Mucosa of descending colon (tissue), 3 donors: ENCODE results near the gene SYT15. TPM values are rescaled to one million over a fixed set of nuclear protein-coding genes. Genes with fewer than 3 reads are reported as not detected.
"Not testable (repeated sequence)": the region's sequence is repeated elsewhere in the genome, so short reads cannot be mapped to it uniquely, and the experiment has no call there.

Source experiments
- ATAC-seq: fragments of 200-7000 bp; cut with Tn5 transposase; one replicate; pipeline ENCODE4 v1.9.1; 2020; ENCODE audit warnings: mild to moderate bottlenecking, moderate library complexity
- DNase-seq, 3 donors: peaks; one replicate each; pipeline ENCODE4 v3.0.0-alpha.2; 2020
- H3K36me3 ChIP-seq: fragments of 200-600 bp; one replicate; pipeline ENCODE4 v1.8.0; 2021; ENCODE audit warnings: low read depth, mild to moderate bottlenecking
- H3K4me1 ChIP-seq: fragments of 200-600 bp; one replicate; pipeline ENCODE4 v1.8.0; 2021; ENCODE audit warnings: low read depth, mild to moderate bottlenecking
- H3K4me3 ChIP-seq: fragments of 200-600 bp; one replicate; pipeline ENCODE4 v1.8.0; 2021; ENCODE audit warnings: mild to moderate bottlenecking
- H3K9me3 ChIP-seq: fragments of 200-600 bp; one replicate; pipeline ENCODE4 v1.8.0; 2021; ENCODE audit warnings: mild to moderate bottlenecking
- intact Hi-C, 2 donors: fragments of 100-400 bp; cut with DNase I in 1 of 2; cut with micrococcal nuclease in 1 of 2; formaldehyde crosslinking; loops; one replicate each; pipeline versions ENCODE4 v1.11.0 to v1.11.1; 2022; cut with DNase I, micrococcal nuclease
- total RNA-seq, 3 donors: library from RNA; stranded (reverse); fragmentation: NEBNext Ultra II Directional in 2 of 3; extraction: Animal tissue kit (Norgen Biotek cat#: 25700) in 2 of 3; gene quantifications; one replicate each; pipeline versions ENCODE4 v1.2.1 to v1.2.4, GENCODE V29; 2021 to 2023
- donor health status: DM: no; HTN: no; CAD: no; lungs with moderate emphysema.
- donor health status: DM: no; HTN: no; CAD: no.
- donor health status: DM: no; HTN: yes; CAD: no.

The SYT15 gene
- total RNA-seq, 3 donors from 2014 or later = 1.4 to 3.2 (median 2.3) TPM

DNA sequence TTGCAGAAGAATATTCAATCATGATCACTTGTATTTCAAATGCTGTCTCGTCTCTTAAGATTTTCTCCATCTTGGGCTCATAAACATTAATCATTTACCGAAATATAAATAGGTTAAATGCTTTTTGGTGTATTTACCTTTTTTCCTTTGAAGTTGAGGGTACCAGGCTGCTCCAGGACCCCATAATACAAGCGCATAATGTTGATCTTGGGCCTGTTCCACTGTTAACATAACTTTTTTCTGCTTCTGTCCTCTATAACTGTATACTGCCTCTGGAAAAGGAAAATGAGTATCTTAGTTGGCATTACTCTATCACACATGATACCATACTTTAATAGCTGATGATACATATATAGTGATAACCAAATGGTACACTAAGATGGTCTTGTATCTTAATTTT, 51.9 kb downstream of the SYT15 start:
- DNase-seq, intact Hi-C loops, ATAC-seq, H3K4me3 ChIP-seq, H3K36me3 ChIP-seq, H3K4me1 ChIP-seq, H3K9me3 ChIP-seq: not testable (repeated sequence)

GRCh38 chr10:46631683-46632082, 52.8 kb downstream of the SYT15 start:
- H3K36me3 ChIP-seq, ATAC-seq, H3K4me1 ChIP-seq, H3K4me3 ChIP-seq, intact Hi-C loops, DNase-seq, H3K9me3 ChIP-seq: not testable (repeated sequence)

DNA sequence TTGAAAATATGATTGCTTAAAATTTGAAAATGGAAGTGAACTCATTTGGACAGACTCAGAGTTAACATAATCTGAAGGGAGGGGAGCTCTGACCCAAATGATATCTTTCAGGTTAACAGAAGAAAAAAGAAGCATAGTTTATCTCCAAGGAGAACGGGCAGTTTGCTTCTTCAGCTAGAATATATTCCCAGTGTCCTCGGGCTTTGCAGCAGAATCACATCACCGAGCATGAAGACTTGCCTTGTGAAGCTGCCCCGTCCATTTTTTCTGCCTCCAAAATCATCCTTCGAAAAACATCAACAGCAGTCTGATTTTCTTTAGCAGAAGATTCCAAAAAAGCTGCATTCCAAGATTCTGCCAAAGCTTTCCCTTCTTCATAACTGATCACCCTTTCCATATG, 55.8 kb downstream of the SYT15 start:
- H3K9me3 ChIP-seq, DNase-seq, intact Hi-C loops, ATAC-seq, H3K36me3 ChIP-seq, H3K4me3 ChIP-seq, H3K4me1 ChIP-seq: not testable (repeated sequence)

- H3K36me3 ChIP-seq, DNase-seq, H3K4me3 ChIP-seq, intact Hi-C loops, H3K4me1 ChIP-seq, H3K9me3 ChIP-seq: not testable (repeated sequence)
- peak; percentile 96 for ATAC-seq
Observed at GRCh38 chr10:46635364-46635959, 56.5 kb downstream of the SYT15 start.

GRCh38 chr10:46640005-46640404, 61.1 kb downstream of the SYT15 start:
- H3K4me1 ChIP-seq, intact Hi-C loops, H3K36me3 ChIP-seq, H3K4me3 ChIP-seq, H3K9me3 ChIP-seq, ATAC-seq, DNase-seq: not testable (repeated sequence)

Other genes with a start within 250 kb of the SYT15 start
- gene ANXA8L1, start 203.4 kb upstream of the SYT15 start, total RNA-seq = not detected
- 10 to 100 TPM; 11.2 to 25.3 (median 18.9) TPM for gene NPY4R, start 113.2 kb upstream of the SYT15 start, total RNA-seq
- 10 to 100 TPM; 17.2 to 58.7 (median 40.7) TPM for gene GPRIN2, start 22.5 kb upstream of the SYT15 start, total RNA-seq